ENCODE results near the gene ANKRD33. TPM values are rescaled to one million over a fixed set of nuclear protein-coding genes. Genes with fewer than 3 reads are reported as not detected.
A peak's percentile ranks its signal among the peaks of the same experiment; 100 is the strongest.

ANKRD33 gene
- total RNA-seq, 1 donor from 2014 or later = not detected

DNA sequence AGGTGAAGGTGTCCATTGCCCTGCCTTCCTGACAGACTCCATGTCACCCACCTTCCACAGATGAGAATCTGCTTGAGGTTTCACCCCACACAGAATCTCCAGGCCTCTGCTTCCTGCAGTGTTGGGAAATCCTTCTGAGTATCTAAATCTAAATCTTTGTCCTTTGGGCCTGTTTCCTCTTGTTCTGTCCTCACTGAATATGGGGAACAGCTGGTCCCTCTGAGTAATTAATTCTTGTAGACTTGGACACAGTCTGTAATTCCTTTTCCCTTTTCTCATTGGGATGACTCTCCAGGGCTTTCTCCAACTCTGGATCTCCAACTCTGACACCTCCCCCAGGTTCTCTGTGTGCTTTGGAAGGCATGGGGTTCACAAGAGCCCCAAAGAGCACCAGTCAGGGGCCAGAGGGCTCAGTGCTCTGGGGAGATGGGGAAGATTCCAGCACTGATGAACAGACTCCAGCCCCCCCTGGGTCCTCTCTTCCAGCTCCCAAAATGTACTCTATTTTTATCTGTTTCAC, 17.1 kb downstream of the ANKRD33 start:
- peak; percentile 57 for DNase-seq

DNA sequence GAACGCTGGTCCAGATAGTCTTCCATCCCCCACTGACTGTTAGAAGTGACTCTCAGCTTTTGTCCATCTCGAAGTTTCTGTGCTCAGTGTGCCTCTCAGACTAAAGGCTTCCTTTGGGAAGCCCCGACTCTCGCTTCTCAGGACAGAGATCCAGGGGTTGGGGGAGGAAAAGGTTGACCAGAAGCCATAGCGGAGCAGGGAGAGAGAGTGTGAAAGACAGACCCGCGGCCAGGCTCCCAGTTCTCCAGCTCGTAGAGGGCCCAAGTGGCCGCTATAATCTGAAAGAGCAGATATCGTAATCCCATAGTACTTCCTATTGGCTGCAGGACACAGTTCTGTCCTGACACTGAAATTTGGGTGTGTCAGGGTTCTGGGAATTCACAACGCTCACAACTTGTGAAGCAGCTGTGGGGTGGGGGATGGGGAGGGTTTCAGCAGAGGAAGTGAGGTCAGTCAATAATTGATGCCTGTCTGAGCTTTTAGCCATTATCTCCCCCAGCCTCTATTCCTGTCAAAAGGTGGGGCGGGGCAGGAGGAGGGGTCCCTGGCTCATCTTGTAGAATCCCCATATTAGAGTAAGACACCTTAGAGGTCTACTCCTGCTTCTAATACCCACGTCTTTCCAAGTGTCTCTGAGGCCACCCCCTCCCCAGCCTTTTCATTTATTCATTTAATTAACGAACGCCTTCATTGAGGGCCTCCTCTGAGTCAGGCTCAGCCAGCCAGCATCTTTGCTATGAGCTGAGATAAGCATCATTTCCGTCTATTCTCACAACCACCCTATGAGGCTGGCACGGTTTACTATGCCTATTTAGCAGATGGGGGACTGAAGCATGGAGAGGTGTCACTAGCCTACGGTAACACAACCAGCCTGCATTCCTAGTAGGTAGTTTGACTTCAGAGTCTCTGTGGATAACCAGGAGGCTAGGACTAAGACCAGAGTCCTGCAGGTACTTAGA, 17.8 kb downstream of the ANKRD33 start:
- DNase-seq = peak; percentile 94

DNA sequence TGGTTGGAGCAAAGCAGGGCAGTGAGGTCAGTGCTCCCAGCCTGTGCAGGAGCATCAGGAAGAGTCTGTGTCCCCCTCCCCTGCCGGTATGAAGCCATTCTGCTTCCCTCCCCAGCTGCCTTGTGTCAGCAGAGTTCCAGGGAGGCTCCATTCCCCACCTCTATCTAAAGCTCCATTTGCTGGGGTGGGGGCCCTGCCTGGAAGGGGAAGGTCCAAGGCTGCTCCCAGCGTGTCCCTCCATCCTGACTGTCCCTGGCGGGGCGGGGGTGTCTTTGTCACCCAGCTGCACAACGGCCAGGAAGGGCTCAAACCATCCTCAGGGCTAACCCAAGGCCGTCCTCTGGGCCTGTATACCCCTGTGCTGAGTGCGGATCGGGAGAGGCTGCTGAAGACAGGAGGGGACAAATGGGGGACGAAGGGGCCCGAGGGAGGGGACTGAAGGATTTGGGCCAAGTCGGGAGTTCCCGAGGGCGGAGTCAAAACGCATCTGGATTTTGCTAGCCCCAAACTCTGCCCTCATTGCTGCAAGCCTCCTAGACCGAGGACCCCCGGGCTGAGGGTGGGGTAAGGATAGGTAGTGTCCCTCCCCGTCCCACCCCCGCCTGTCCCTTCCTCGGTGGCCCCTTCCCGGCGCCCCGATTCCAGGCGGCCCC, 18.7 kb downstream of the ANKRD33 start:
- DNase-seq = no peak

DNA sequence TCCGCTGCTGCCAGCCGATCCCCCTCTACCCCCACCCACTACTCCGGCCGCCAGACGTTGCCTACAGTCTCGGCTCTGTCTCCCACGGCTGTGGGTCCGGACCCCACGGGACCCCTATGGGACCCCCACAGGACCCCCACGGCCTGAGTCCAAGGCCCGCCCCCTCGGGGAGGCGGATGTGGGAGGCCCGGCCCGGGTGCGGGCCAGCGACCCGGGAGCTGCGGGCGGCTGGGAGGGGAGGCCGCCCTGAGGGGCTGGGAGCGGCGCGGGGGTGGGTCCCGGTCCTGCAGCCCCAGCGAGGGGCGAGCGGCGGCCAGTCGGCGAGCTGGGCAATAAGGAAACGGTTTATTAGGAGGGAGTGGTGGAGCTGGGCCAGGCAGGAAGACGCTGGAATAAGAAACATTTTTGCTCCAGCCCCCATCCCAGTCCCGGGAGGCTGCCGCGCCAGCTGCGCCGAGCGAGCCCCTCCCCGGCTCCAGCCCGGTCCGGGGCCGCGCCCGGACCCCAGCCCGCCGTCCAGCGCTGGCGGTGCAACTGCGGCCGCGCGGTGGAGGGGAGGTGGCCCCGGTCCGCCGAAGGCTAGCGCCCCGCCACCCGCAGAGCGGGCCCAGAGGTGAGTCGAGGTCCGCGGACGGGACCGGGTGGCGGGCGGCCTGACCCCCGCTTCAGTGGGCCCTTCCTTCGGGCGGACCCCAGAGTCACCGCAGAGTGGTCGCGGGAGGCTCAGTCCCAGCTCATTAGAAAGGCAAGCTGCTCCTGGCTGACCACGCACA, 19.4 kb downstream of the ANKRD33 start, which contains the start of gene ACVRL1:
ACVRL1 (plus strand) TSS at position 422 of the 773 bp plus-strand sequence. CDS start 4,971 bp downstream, outside the sequence.
- DNase-seq = peak; percentile 67

DNA sequence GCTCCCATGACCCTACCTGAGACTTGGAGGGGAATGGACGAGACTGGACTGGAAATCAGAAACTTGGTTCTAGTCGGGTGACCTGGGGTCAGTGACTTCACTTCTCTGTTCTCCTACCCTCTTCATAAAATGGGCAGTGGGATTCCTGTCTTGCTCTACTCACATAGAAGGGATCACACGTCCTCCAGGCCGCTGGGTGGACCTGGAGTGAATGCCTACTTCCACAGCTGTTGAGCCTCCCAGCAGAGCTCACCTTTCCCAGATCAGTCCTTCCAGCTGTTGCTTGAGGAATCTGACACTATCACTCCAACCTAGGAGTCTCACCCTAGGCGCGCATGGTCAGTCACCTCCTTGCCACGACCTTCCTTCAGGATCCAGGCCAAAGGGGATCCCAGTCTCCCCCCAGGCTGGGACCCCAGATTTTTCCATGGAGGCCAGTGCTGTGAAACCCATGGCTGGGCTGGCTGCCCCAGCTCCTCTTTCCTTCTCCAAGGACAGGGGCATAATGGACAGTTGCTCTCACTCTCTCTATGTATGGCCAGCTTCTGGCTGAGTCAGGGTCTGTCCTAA, 20.0 kb downstream of the ANKRD33 start:
- DNase-seq = no peak

DNA sequence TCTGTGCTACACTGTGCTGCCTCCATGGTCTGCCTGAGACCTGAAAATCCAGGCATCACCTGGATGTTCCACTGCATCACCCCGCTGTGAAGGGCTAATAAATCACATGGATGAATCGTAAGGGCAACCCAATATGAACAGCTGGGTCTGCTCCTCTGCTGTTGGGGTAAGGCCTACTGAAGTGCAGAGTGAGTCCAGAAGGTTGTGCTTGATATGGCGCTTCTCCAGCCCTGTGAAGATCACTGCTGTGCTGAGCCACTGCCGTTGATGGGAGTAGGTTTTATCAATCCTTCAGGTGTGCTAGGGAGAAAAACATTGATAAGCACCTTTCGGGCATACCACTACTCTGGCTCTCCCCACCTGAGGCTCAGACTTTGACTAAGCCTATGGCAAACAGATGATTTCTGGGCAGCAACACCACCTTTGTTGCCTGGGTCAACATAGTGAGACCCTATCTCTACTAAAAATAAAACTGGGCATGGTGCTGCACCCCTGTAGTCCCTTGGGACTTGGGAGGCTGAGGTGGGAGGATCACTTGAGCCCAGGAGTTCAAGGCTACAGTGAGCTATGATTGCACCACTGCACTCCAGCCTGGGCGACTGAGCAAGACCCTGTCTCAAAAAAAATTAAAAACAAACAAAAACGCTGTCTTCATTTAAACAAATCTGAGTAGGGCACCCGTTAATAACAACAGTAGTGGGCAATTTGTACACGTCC, 21.1 kb downstream of the ANKRD33 start:
- no peak for DNase-seq

DNA sequence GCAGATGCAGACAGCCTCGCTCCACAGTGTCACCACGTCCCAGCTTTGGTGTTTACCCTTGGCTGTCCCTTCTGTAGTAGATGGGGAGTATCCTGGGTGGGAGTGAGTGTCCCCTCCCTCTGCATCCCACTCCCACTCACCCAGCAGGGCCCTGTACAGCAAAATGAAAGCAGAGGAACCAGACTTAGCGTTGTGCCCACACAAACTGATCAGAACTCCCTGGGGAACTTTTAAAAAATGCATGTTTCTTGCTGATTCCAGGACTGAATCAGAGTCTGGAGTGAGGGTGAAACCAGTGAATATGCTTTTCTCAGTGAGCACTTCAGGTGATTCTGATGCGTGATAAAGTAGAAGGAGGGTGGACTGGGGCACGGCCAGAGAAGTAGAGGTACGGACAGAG, 22.3 kb downstream of the ANKRD33 start:
- DNase-seq = no peak

DNA sequence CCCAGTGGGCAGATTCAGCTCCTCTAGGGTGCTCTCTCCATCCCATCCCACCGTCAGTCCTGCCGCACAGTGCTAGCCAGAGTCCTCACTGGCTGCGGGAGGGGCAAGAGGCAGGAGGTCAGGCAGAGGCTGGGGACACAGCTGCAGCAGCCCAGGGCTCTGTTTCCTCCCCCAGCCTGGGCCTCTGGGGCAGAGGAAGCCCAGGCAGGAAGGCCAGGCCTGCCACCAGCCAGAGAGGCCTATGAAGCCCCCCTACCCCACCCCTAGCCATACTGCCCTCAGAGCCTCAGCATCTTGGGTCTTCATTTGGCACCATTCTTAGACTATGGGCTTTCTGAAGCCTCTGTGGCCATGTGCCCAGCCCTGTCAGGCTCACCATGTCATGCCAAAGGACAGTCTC, 22.8 kb downstream of the ANKRD33 start:
- DNase-seq = peak; percentile 59

DNA sequence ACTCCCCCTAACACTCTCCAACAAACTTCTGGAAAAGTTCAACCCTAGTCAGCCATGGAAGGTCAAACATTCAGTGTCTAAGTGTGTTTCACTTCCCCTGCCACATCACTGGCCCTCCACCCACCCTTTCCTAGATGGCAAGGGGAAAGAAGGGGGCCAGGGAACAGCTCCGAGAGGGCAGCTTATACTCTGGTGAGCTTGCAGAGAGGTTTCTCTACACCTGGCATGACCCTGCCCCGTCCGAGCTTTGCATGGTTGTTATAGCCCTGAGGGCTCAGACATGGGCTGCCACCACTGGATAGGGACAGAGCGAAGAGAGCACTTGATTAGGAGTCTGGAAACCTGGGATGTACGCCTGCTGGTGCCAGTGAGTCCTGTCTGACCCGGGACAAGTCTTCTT, 23.4 kb downstream of the ANKRD33 start:
- DNase-seq = no peak

DNA sequence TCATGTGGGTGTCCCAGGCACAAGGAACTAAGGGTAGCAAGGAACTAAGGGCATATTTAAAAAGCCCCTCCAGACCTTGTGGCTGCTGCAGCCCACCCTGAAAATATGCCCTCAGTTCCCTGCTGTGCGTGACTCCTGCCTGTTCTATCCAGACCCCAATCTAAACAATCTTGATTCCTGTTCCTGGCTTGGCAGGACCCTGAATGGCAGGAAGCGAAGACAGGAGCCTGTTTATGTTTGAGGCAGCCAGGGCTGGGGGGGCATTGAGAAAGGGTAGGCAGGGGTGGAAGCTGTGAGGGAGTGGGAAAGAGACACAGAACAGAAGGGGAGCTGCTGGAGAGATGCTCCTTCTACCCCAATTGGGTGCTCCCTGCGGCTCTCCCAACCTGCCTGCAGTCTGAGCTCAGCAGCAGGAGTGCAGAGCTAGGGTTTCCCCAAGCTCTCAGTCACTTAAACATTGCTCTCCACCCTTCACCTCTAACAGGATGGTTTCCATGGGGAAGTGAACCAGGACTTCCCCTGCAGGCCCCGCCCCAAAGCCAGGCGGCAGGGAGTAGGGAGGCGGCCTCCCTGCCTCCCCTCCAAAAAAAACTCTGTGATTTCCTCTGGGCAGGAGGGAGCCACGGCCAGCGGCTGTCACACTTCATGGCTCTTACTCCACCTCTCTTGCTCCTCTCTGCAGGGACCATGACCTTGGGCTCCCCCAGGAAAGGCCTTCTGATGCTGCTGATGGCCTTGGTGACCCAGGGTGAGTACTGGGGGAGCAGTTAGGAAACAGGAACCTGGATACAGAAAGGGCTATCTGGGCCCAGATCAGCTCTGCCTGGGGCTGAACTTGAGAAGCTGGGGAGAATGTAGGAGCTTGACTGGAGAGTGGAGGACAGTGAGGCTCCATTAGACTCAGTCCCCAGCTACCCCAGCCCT, 24.1 kb downstream of the ANKRD33 start:
- DNase-seq = peak; percentile 86

DNA sequence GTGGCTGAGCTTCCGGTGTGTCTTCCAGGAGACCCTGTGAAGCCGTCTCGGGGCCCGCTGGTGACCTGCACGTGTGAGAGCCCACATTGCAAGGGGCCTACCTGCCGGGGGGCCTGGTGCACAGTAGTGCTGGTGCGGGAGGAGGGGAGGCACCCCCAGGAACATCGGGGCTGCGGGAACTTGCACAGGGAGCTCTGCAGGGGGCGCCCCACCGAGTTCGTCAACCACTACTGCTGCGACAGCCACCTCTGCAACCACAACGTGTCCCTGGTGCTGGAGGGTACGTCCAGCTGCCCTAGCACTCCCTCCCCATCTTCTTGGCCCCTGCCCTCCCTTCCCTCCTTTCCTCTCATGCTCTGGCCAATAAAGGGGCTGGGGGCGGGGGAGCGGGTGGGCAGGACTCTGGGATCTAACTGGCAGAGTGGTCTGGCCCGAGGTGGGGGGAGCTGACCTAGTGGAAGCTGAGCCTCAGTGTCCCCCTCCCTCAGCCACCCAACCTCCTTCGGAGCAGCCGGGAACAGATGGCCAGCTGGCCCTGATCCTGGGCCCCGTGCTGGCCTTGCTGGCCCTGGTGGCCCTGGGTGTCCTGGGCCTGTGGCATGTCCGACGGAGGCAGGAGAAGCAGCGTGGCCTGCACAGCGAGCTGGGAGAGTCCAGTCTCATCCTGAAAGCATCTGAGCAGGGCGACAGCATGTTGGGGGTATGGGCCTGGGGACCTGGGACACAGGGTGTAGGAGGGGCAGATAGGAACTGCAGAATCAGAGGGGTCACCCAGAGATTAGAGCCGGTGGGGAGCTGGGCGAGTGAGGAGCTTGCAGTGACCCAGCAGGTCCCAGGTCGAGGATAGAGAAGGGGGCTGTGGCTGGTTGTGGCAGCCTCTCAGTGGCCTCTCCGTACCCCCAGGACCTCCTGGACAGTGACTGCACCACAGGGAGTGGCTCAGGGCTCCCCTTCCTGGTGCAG, 25.4 kb downstream of the ANKRD33 start:
- no peak for DNase-seq

DNA sequence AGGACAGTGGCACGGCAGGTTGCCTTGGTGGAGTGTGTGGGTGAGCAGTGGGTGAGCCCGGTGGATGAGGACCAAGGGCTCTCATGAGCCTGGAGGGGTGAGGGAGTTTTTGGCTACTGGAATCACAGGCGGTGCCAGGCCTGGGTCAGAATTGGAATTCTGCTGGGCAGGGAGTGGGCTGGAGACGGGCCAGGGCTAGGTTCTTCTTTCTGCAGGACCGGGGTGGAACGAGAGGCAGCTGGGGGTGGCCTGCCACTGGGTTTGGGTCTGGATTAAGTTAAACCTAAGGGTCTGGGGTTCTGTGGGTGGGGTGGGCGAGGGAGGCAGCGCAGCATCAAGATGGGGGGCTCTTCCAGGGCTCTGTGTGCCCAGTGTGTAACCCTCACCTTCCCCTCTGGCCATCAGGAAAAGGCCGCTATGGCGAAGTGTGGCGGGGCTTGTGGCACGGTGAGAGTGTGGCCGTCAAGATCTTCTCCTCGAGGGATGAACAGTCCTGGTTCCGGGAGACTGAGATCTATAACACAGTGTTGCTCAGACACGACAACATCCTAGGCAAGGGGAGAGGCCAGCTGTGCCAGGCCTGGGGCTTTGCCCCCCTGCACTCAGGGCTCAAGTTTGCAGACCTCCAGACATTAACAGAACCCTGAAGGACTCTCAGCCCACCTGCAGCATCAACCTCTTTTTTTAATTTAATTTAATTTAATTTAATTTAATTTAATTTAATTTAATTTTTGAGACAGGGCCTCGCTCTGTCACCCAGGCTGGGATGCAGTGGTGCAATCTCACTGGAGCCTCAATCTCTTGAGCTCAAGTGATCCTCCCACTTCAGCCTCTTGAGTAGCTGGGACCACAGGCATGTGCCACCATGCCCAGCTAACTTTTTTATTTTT, 26.4 kb downstream of the ANKRD33 start:
- DNase-seq = no peak

DNA sequence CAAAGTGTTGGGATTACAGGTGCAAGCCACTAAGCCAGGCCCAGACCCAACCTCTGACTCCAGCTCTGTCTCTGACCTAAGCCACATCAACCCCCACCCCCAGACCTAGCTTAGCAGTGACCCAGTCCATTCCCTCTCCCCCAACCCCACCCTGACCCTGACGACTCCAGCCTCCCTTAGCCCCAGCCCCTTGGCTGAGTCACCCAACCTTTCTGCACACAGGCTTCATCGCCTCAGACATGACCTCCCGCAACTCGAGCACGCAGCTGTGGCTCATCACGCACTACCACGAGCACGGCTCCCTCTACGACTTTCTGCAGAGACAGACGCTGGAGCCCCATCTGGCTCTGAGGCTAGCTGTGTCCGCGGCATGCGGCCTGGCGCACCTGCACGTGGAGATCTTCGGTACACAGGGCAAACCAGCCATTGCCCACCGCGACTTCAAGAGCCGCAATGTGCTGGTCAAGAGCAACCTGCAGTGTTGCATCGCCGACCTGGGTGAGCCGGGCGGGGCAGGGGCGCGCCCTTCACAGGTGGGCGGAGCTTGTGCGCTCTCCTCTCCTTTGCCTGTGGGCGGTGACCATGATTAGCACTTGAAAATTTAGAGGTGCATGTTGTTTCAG, 27.2 kb downstream of the ANKRD33 start:
- no peak for DNase-seq

DNA sequence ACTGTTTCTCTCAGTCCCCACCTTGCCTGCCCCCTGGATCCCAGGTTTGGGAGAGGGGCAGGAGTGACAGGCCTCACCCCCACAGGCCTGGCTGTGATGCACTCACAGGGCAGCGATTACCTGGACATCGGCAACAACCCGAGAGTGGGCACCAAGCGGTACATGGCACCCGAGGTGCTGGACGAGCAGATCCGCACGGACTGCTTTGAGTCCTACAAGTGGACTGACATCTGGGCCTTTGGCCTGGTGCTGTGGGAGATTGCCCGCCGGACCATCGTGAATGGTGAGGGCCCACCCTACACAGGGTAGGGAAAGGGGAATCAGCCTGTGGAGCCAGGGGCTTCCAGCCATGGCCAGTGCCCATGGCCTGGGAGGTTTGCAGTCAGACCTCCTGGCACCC, 28.0 kb downstream of the ANKRD33 start:
- no peak for DNase-seq

DNA sequence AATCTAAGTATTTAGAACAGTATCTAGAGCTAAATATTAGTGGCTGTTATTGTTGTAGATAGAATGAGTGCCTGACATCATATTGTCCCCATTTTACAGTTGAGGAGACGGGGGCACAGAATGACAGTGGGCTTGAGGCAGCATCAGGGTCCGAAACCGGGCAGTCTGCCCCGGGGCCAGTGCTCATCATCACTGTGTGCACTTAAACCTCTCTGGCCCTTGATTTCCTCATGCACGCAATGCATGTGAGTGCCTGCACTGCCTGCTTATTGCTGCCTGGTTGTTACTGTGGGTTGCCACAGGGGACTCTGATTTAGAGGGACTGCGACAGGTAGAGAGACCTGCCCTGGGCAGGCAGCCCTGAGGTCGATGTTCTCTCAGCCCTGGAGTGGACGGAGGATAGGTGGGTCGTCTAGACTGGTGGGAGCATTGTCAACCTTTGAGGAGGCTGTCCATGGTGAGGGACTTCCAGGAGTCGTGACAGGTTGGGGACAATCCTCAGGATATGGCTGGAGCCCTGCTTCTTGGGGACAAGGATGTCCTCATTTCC, 29.2 kb downstream of the ANKRD33 start:
- DNase-seq = no peak

DNA sequence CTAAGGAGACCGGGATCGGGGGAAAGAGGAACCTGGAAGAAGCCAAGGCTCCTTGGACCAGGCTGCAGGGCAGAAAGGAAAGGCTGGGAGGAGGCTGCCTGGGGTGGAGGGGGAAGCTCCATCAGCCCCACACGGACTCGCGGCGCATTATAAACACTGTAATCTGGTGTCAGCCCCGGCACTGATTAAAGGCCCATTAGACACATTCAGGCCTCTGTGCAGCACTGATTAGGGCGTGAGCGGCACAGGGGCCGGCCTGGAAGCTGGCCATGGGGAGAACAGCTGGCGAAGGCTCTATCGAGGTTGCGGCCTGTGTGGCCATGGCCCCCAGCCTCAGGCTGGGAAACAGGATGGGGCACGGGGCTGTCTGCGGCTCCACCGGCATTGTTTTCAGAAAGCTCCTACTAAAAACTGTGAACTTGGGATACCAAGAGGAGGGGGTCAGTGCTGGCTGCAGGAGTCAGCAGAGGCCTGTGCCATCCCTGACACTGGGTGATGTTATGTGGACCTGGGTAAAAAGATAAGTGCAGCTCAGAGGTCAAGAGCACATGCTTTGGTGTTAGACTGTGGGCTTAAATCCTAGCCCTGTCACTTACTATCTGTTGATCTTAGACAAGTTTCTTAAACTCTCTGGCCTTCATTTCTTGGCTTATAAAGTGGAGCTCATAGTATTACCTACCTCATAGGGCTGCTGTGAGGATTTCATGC, 30.0 kb downstream of the ANKRD33 start:
- DNase-seq = no peak

DNA sequence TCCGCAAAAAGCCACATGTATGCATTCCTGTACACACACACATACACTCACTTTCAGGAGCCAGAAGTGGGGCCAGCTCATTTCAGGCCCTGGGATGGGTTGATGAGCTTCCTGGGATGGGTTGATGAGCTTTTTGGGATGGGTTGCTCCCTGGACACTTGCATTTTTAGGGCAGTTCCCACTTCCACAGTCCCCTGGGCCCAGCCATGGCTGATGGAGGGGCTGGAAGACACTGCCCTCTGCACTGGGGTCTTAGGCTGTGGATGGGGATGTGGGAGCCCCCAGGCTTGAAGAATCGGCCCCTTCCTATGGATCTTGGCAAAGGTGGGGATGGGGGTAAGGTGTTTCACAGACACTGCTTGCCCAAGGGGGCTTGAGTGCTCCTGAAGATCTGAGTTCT, 32.1 kb downstream of the ANKRD33 start:
- no peak for DNase-seq

All from dermis blood vessel endothelial cell (primary cell).